ENCODE measurements around the gene SKI.

Gene SKI

GRCh38 chr1:2310332-2311183, 82.4 kb downstream of the SKI start:
- no peak for DNase-seq (ENCODE audit: low spot score)

- DNase-seq (ENCODE audit: low spot score): peak; percentile 24
Observed at GRCh38 chr1:2311184-2312032, 83.3 kb downstream of the SKI start.

GRCh38 chr1:2312160-2312514, 84.0 kb downstream of the SKI start:
- no peak for DNase-seq (ENCODE audit: low spot score)

GRCh38 chr1:2312515-2313301, 84.6 kb downstream of the SKI start:
- no peak for DNase-seq (ENCODE audit: low spot score)

- no peak for DNase-seq (ENCODE audit: low spot score)
Observed at GRCh38 chr1:2313651-2314261, 85.6 kb downstream of the SKI start.

GRCh38 chr1:2314273-2314802, 86.2 kb downstream of the SKI start:
- DNase-seq (ENCODE audit: low spot score): no peak

- peak; percentile 30 for DNase-seq (ENCODE audit: low spot score)
Observed at GRCh38 chr1:2314803-2315673, 86.9 kb downstream of the SKI start.

GRCh38 chr1:2315674-2316450, 87.7 kb downstream of the SKI start:
- no peak for DNase-seq (ENCODE audit: low spot score)

- DNase-seq (ENCODE audit: low spot score): no peak
Observed at GRCh38 chr1:2316451-2316961, 88.4 kb downstream of the SKI start.

GRCh38 chr1:2317230-2318065, 89.3 kb downstream of the SKI start:
- no peak for DNase-seq (ENCODE audit: low spot score)

GRCh38 chr1:2318314-2319278, 90.5 kb downstream of the SKI start:
- no peak for DNase-seq (ENCODE audit: low spot score)

- DNase-seq (ENCODE audit: low spot score): no peak
Observed at GRCh38 chr1:2319291-2319690, 91.2 kb downstream of the SKI start.

GRCh38 chr1:2320006-2320405, 91.9 kb downstream of the SKI start:
- DNase-seq (ENCODE audit: low spot score): no peak

- no peak for DNase-seq (ENCODE audit: low spot score)
Observed at GRCh38 chr1:2320760-2321667, 92.9 kb downstream of the SKI start.

- no peak for DNase-seq (ENCODE audit: low spot score)
Observed at GRCh38 chr1:2322065-2322571, 94.0 kb downstream of the SKI start.

GRCh38 chr1:2322581-2323211, 94.6 kb downstream of the SKI start:
- no peak for DNase-seq (ENCODE audit: low spot score)
